Smooth muscle cell (in vitro differentiated cells): Measurements from ENCODE around the gene SAT2. TPM values are rescaled to one million over a fixed set of nuclear protein-coding genes. Genes with fewer than 3 reads are reported as not detected.
A peak's percentile ranks its signal among the peaks of the same experiment; 100 is the strongest.

Experiments used
- DNase-seq: peaks from one replicate; lab custom pipeline; 2025; ENCODE audit not compliant: unreplicated experiment; lab: John Stamatoyannopoulos, UW
- H2AFZ ChIP-seq: fragments of 200-600 bp; sonication (generic); 2 replicates; pipeline ENCODE4 v1.6.0; 2016; ENCODE audit warnings: antibody characterized with exemption, low read depth, mild to moderate bottlenecking
- H3F3A ChIP-seq: fragments of 200-600 bp; sonication (generic); 2 replicates; pipeline ENCODE4 v1.6.0; 2017; ENCODE audit warnings: antibody characterized with exemption, low read depth
- H3K27ac ChIP-seq: fragments of 200-600 bp; sonication (generic); 2 replicates; pipeline ENCODE4 v1.5.1; 2016; ENCODE audit warnings: low read depth, mild to moderate bottlenecking
- H3K27me3 ChIP-seq: fragments of 200-600 bp; sonication (generic); 2 replicates; pipeline ENCODE4 v1.6.1; 2016; ENCODE audit warnings: low read depth, mild to moderate bottlenecking
- H3K36me3 ChIP-seq: fragments of 200-600 bp; sonication (generic); 2 replicates; pipeline ENCODE4 v1.5.1; 2016; ENCODE audit warnings: low read depth
- H3K4me1 ChIP-seq: fragments of 200-600 bp; sonication (generic); 2 replicates; pipeline ENCODE4 v1.5.1; 2016; ENCODE audit warnings: low read depth
- H3K4me2 ChIP-seq: fragments of 200-600 bp; sonication (generic); 2 replicates; pipeline ENCODE4 v1.6.0; 2016; ENCODE audit warnings: mild to moderate bottlenecking
- H3K4me3 ChIP-seq: fragments of 200-600 bp; sonication (generic); 2 replicates; pipeline ENCODE4 v1.5.1; 2016; ENCODE audit warnings: mild to moderate bottlenecking
- H3K79me2 ChIP-seq: fragments of 200-600 bp; sonication (generic); 2 replicates; pipeline ENCODE4 v1.6.0; 2016; ENCODE audit warnings: low read depth, mild to moderate bottlenecking
- H3K9ac ChIP-seq: fragments of 200-600 bp; sonication (generic); 2 replicates; pipeline ENCODE4 v1.6.0; 2016; ENCODE audit warnings: low read depth
- H3K9me3 ChIP-seq: fragments of 200-600 bp; sonication (generic); replicated peaks from 2 replicates; pipeline ENCODE4 v1.5.1; 2016; ENCODE audit warnings: low read depth
- H4K20me1 ChIP-seq: fragments of 200-600 bp; sonication (generic); 2 replicates; pipeline ENCODE4 v1.6.0; 2016; ENCODE audit warnings: low read depth
- WGBS: methylation state at CpG from one replicate; pipeline ENCODE4 v1.1.7; 2016; ENCODE audit warnings: low lambda C conversion rate; 5-methylcytosine and 5-hydroxymethylcytosine counted together
- polyA plus RNA-seq: library from polyadenylated mRNA; unstranded; fragments of >200 nt; fragmentation: Nextera tagmentation; extraction: Ambion mirVana; gene quantifications from 2 replicates; pipeline ENCODE4 v1.2.1, GENCODE V29; 2016
- total RNA-seq: library from RNA; depleted of rRNA; stranded (reverse); fragments of >200 nt; gene quantifications from 2 replicates; pipeline ENCODE4 v1.2.3, GENCODE V29; 2014
- TF ChIP-seq, protein P1 (sequence below): fragments of 200-600 bp; sonication (generic); IDR thresholded peaks from 2 replicates; pipeline ENCODE4 v1.5.1; 2017; ENCODE audit warnings: borderline replicate concordance, mild to moderate bottlenecking, antibody characterized with exemption; ENCODE audit not compliant: insufficient read depth, poor library complexity, severe bottlenecking

Gene SAT2
- total and polyA plus RNA-seq, 2 experiments from 2014 or later = 64.9 to 74.2 TPM

- Histone ChIP-seq H4K20me1 (no peaks in the 10 kb centered on the region), H3K27ac (no peak overlapping the region), H3K79me2 (no peaks in the 10 kb centered on the region), H3K4me3 (no peak overlapping the region), H3K4me1 (no peaks in the 10 kb centered on the region), H3K4me2 (no peak overlapping the region), H3K9ac (no peak overlapping the region), H2AFZ (peak overlapping the region; percentile 38), H3K36me3 (no peaks in the 10 kb centered on the region), H3K27me3 (no peaks in the 10 kb centered on the region), H3K9me3 (no peaks in the 10 kb centered on the region), H3F3A (no peaks in the 10 kb centered on the region)
- 36% methylated on average over 6 of the region's 6 CpGs for WGBS
- TF ChIP-seq, protein P1, sequence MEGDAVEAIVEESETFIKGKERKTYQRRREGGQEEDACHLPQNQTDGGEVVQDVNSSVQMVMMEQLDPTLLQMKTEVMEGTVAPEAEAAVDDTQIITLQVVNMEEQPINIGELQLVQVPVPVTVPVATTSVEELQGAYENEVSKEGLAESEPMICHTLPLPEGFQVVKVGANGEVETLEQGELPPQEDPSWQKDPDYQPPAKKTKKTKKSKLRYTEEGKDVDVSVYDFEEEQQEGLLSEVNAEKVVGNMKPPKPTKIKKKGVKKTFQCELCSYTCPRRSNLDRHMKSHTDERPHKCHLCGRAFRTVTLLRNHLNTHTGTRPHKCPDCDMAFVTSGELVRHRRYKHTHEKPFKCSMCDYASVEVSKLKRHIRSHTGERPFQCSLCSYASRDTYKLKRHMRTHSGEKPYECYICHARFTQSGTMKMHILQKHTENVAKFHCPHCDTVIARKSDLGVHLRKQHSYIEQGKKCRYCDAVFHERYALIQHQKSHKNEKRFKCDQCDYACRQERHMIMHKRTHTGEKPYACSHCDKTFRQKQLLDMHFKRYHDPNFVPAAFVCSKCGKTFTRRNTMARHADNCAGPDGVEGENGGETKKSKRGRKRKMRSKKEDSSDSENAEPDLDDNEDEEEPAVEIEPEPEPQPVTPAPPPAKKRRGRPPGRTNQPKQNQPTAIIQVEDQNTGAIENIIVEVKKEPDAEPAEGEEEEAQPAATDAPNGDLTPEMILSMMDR = peak; percentile 43
- DNase-seq = no peak
Observed at GRCh38 chr17:7632492-7632894, 4.9 kb upstream of the SAT2 start.

GRCh38 chr17:7631398-7632380 lies 4.1 kb upstream of the SAT2 start:
- H3K9ac ChIP-seq = no peak overlapping the region
- H3K79me2 ChIP-seq = peaks cover 5% of the 10 kb centered on the region
- no peak overlapping the region for H2AFZ ChIP-seq

DNA sequence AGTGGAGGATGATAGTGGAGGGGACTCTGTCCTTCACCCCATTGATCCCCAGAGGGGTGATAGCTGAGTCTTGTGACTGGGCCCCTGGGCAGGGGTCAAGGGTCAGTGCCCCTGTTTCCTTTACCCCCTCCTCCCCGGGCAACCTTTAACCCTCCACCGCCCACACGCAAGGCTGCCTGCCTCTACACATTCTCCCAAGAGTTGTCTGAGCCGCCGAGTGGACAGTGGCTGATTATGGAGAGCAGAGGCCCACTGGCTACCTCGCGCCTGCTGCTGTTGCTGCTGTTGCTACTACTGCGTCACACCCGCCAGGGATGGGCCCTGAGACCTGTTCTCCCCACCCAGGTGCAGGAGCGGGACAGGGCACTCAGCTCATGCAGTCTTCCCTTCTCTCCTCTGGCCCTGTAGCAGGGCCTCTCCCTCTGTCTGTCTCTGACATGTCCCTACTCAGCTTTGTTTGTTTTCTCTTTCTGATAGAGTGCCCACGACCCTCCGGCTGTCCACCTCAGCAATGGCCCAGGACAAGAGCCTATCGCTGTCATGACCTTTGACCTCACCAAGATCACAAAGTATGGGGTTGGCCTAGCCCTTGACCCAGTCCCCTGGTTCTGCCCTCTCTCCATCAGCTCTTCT lies 2.4 kb upstream of the SAT2 start, which contains the start of gene SHBG:
Gene SHBG (plus strand): TSS at position 197 of the 633 bp plus-strand sequence. CDS start 38 bp downstream, at position 235.
- H3K27me3 ChIP-seq = no peaks in the 10 kb centered on the region
- TF ChIP-seq, protein P1 = no peak
- H3K79me2 ChIP-seq = peaks cover 8% of the 10 kb centered on the region
- H3K36me3 ChIP-seq = no peaks in the 10 kb centered on the region
- DNase-seq = no peak
- H3K4me2 ChIP-seq = no peak within 1 kb of the TSS
- no peaks in the 10 kb centered on the region for H3F3A ChIP-seq
- no peak within 1 kb of the TSS for H2AFZ ChIP-seq
- H3K27ac ChIP-seq = no peak within 1 kb of the TSS
- no peaks in the 10 kb centered on the region for H4K20me1 ChIP-seq
- H3K9me3 ChIP-seq = no peaks in the 10 kb centered on the region
- no peak within 1 kb of the TSS for H3K9ac ChIP-seq
- no peak within 1 kb of the TSS for H3K4me3 ChIP-seq
- WGBS = 85% methylated on average over 13 of the region's 13 CpGs
- H3K4me1 ChIP-seq = no peaks in the 10 kb centered on the region

More at GRCh38 chr17:7631398-7632380, 4.1 kb upstream of the SAT2 start:
- Histone ChIP-seq H3K36me3 (no peaks in the 10 kb centered on the region), H4K20me1 (no peaks in the 10 kb centered on the region), H3K4me1 (no peaks in the 10 kb centered on the region), H3K9me3 (no peaks in the 10 kb centered on the region), H3K27ac (no peak overlapping the region), H3K4me3 (no peak overlapping the region), H3F3A (no peaks in the 10 kb centered on the region), H3K27me3 (no peaks in the 10 kb centered on the region), H3K4me2 (no peak overlapping the region)
- no peak for DNase-seq
- 65% methylated on average over 11 of the region's 11 CpGs for WGBS
- TF ChIP-seq, protein P1 = no peak
